Loucy (cell line): ENCODE data around the gene TMEM39B.

ENCODE experiments used
- CTCF ChIP-seq: fragments of 200-600 bp; sonication (generic); conservative IDR thresholded peaks from 2 replicates; pipeline ENCODE4 v1.5.1; 2014; ENCODE audit warnings: mild to moderate bottlenecking, antibody characterized with exemption, low read length
- EZH2phosphoT487 ChIP-seq: fragments of 200-600 bp; IDR thresholded peaks from 2 replicates; pipeline ENCODE4 v1.6.1; 2018; ENCODE audit warnings: antibody characterized with exemption, mild to moderate bottlenecking, moderate library complexity, borderline replicate concordance

DNA sequence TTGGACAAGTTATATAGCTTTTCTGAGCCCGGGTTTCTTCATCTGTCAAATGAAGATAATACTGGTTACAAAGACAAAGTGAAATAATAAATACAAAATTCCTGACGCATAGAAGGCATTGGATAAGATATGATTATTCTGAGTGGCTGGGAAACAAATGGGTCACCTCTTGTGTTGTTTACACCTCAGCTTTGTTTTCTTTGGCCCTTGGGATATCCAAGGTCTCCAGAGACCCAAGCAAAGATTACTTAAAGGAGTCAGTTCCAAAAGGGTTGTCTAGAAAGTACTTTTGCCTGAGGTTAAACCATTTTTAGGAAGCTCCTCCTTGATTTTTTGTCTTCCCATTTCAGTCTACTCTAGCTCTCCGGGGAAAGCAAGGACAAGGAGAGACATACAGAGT, 49.4 kb upstream of the TMEM39B start:
- TF ChIP-seq CTCF (no peak), EZH2phosphoT487 (no peak)
